Measurements from ENCODE around the gene YWHAB.

- no peak for TF ChIP-seq CTCF (IDR thresholded peaks at IDR 0.05)
- TF ChIP-seq EZH2 (IDR thresholded peaks at IDR 0.05; ENCODE audit: borderline replicate concordance, insufficient read depth, low read depth, low read length, poor library complexity, severe bottlenecking) = no peak
Measured at GRCh38 chr20:44866703-44867335, 18.7 kb upstream of the YWHAB start.

Data from B cell (primary cell).